GM18868 (cell line): ENCODE measurements around the gene RPGR.

ENCODE experiments used
- ATAC-seq: cut with Tn5 transposase; IDR thresholded peaks from one replicate; pipeline ENCODE4 v1.9.1; 2021; ENCODE audit warnings: mild to moderate bottlenecking, moderate library complexity; ENCODE audit not compliant: unreplicated experiment

The RPGR gene

DNA sequence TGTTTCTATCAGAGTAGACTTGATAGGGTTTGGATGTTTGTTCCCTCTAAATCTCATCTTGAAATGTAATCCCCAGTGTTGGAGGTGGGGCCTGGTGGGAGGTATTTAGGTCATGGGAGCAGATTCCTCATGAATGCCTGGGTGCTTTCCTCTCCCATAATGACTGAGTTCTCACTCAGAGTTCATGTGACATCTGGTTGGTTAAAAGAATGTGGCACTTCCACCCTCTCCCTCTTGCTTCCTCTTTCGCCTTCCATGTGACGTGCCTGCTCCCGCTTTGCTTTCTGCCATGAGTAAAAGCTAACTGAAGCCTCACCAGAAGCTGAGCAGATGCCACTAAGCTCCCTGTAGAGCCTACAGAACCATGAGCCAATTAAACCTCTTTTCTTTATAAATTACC lies 59.3 kb downstream of the RPGR start:
- no peak for ATAC-seq

DNA sequence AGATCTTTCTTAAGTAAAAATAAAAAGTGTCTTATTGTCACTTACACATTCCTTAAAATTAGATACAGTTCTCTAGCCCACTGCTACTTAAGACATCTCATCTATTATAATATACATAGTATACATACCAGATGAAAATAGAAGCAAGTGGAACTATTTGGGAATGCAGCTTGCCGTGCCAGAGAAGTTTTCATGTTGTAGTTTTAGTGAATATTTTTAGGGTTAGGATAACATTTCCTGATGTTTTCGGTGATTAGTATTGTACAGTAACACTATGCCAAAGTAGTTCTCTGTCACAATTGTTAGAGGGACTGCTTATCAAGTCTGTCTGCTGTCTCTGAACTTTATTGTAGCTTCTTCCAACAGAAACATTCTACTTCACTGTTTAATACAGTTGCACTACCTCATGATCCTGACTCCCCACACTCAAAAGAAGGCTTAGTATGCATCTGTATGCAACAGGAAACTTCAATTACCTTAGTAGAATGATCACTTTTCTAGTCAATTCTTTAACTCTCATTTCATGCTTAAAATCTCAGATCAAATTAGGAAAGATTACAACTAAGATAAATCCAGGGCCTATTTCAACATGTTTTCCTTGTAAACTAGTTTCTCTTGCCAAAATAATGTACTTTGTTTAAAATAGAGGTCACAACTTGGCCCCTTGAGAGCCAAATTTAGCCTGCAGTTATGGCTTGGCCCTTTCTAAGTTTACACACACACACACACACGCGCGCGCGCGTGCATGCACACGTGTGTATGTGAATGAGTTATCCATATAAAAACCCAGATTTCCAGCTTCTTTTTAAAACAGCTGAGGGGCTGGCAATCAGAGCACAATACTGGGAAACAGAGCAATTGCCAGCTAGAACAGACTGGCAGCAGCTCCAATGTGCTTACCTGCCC lies 64.3 kb downstream of the RPGR start:
- no peak for ATAC-seq

DNA sequence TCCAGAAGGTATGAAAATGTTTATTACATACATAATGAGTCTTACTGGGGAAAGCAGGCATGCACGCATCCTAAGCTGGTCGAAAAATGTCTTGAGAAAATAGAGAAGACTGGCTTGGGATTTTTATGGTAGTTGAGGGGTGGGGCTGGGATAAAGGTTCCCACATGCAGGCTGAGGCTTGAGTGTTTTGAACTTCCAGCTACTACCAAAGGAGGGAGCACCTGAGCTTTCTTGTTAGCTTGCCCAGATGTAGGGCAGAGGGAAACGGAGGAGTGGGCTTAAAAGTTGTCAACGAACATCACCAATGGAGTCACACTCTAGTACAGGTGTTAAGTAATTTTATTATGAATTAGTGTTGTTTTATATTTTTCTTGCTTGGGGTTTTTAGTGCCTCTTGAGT lies 67.1 kb downstream of the RPGR start:
- no peak for ATAC-seq

DNA sequence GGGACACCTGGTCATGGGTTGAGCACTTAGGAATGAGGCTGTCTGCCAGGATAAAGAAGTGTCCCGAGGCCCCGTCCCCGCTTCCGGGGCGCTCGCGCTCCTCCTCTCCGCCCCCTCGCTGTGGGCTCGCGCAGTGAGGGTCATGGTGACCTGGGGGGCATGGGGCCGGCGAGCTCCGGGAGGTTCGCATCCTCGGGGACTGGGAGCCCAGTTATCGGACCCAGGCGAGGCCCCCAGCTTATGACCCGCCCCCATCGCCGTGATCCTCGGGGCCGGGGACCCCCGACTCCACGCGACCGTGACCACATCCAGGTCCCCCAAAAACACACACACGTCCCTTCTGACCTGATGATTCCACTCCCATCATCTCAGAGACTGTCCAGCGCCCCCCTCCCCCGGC lies 71.3 kb downstream of the RPGR start:
- no peak for ATAC-seq

DNA sequence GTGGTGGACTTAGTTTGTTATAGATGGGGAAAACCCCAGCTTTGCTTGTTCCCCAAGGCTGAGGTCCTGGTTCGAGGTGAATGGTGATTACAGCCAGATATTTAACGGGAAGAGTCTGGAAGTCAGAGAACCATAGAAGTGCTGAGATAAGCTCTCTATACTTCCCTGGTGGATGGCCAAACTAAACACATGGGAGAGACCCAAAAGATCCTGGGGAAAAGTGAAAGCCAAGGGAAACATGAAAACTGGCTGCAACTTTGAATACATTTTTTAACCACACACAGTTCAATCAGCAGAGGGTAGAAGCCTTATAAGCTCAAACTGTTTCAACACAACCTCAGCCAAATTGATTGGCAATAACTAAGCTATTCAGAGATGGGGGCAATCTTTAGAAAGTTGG lies 77.3 kb downstream of the RPGR start:
- no peak for ATAC-seq

DNA sequence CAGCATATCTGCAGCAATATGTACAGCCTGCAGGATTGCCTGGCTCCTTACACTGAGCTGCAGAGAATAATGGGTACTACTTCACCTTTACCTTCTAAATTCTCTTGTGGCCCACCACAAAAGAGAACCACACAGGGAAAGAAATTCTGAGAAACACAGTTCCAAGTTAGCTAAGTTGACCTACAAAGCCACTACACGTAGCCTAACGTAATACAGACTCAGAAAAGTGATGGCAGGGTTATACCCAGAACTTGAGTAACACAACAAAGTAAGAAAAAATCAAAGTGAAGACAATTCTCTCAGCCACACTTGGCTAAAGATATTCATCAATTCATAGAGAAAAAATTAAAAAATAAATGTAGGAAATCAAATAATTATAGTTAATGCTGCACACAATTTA lies 80.3 kb downstream of the RPGR start:
- no peak for ATAC-seq

DNA sequence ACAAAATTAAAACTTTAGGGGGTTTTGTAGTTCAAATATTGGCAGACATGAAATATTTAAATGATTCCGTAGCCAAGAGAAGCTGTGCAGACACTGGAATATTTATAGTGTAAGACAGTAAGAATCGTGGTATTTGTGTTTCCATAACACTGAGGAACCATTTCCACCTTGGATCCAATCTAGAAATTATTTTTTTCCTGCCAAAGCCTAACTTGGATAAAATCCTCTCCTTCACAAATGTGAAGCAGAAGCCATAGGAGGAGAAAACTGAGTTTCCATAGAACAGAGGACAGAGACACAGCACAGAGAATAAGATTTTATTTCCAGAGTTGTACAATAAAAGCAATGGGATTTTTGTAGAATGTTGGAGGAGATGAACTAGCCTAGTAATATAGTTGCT lies 86.8 kb downstream of the RPGR start:
- no peak for ATAC-seq

DNA sequence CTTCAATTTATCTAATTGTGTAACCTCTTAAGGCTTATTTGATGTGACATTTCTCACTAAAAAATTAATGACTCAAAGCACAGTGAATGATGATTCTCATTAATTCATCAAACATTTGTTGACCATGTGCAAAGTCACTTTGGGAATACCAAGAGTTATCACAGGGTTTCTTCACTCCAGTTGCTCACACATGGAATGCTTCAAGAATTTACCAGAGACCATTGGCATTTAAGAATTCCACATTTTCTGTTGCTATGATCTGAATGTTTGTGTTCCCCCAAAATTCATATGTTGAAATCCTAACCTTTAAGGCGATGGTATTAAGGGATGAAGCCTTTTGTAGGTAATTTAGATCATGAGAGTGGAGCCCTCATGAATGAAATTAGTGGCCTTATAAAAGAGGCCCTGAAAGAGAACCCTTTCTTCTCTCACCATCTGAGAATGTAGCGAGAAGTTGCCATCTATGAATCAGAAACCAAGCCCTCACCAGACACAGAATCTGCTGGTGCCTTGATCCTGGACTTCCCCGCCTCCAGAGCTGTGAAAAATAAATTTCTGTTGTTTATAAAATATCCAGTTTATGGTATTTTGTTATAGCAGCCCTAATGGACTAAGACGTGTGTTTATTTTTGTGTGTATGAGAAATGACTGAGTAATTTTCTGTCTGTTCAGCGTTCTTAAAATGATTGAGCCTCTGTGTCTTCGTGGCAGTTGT lies 90.3 kb downstream of the RPGR start:
- ATAC-seq: no peak

DNA sequence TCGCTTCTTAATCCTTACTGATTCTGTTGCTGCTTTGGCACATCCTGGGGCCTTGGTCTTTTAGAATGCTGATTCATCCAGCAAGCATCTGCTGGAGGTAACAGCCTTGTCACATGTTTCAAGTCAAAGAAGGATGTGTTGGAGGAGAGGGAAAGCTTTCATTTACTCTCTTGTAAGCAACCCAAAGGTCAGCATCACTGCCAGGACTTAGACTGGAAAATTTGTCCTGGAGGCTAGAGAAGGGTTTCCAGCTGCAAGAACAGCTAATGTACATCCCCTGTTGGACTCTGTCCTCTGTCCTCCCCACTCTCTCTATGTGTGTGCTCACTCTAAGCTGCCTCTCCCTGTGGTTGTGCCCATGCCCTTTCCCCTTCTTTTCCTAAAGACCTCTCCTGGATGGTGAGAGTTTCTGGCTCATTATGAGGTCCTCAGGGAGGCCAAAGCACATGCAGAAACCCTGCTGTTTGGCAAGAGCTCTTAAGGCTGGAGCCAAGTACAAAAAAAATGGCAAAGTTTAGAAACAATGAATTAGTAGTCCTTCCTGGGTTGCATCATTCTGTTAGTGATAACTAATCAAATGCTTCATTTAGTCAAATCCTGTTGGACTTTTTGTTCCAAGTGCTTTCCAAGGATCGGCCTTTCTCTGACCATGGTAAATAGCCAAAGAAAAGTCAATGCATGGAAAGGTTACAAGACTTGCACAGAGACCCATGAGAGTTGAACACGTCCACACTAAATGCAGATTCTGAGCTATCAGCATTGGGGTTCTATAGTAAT lies 93.2 kb downstream of the RPGR start:
- no peak for ATAC-seq

DNA sequence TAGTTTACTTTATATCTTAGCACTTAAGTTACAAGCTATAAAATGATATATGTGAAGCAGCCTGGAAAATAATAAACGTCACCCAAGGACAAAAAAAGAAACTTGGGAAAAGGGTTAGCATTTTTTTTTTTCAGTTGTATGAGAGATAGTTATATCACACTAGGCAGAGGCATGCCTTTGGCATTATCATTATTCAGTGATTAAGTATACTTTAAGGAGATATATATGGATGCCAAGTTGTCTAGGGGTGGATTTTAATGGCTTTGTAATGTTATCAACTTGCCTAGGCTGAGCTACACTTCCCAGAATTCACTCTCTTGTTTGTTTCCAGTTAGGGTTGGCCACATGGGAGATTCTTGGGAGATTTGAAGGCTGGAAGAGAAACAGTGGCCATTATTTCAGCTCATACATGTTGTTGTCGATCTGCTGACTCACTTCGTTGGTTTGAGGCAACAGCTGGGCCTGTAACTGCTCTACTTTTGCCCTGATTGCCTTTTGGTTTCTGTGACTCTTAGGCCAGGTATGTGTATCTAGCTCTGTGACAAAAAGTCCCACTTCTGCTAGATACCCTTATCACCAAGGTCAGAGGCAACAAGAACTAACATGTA lies 95.1 kb downstream of the RPGR start:
- no peak for ATAC-seq

DNA sequence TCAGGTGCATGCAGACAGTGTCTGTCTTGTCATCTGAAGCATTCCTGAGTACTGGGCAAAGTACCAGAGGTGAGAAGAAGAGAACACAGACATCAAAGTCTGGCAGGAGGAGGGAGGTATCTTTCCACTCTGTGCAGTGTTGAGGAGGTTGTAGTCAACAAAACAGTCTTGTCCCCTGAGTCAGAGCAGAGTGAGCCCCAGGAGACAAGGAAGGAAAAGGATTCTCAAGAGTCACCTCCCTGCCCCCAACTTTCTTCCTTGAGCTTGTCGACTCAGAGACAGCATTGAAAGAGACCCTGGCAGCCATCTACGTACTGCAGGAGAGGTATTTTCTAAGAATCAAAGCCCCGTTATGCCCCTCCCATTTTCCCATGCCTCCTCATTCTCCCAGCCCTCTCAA lies 102.2 kb downstream of the RPGR start:
- no peak for ATAC-seq

DNA sequence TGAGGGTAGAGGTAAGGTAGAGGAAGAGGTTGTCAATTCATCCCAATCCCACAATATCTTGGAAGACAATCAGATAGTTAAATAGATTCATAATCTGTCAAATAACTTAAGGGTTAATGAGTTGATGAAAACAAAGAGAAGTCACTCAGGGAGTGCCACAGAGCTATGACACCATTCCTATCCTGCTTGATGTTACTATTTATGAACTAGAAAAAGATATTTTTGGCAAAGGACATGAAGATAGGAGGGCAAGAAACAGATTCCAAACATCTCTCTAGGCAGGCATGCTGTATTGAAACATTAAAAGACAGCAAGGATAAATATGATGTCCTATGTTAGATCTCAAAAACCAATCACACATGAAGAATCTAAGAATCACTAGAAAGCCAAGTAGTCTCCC lies 103.1 kb downstream of the RPGR start:
- ATAC-seq: no peak

DNA sequence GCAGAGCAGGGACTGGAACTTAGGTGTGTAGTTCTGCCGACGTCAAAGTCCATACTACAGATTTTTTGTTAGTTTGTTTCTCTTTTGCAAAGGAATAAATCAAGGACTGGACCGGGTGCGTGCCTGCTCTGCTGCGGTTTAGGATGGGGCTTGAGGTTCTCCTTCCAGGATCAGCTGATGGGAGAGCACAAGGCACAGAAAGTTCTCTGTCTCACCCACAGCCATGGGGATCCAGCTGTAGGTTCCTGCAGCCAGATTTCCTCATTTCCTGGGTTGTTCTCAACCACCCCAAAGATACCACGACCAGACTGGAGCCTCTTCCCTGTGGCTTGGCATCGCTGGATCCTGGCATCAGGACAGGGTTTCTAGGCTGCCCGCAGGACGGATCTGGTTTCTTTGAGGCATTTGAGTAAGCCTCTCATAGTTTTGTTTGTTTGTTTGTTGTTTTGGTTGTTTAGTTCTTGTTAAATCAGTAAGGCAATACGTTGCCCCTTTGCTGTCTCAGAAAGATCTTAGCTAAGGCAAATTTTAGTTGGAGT lies 105.8 kb downstream of the RPGR start:
- no peak for ATAC-seq

DNA sequence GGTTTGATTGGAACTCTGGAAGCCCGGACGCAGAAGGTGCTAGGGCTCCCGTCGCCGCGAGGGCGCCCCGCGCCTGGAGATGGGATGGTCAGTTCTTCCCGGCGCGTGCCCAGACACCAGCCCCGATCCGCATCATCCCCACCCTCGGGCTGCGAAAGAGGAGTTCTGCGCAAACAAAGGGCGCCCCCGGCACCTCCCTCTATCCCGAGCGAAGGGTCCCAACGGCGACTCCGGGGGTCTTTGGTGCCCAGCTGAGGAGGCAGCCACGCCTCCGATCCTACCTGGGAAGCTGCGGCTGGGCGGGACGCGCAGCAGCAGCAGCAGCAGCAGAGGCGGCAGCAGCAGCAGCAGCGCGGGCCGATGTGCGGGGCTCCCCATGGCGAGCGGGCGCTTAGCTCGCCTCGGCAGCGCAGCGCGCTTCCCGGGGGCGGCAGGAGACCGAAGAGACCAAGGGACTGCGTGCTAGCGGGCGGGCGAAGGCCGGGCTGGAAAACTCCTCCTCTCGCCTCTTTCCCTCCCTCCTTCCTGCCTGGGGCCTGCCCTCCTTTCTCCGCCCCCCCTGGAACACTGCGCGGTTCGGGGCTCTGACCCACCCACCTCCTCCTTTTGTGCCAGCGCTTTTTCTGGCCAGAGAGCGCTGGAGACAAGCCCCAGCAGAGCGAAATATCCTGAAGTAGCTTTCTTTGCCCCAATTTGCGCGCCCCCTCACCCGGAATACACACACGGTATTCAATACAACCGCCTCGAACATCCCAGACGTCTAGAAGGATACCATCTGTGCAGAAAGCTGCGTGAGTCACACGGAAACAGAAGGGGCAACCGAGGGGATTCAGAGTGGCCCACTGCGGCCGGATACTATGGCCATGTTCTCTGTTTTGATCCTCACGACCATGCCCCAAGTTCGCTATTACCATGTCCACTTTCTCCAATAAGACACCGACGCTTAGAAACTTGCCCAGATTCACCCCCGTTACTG lies 106.6 kb downstream of the RPGR start, which contains the start of gene SRPX:
Gene SRPX (minus strand): TSS at position 457 of the 976 bp plus-strand sequence. CDS start 79 bp downstream, at position 378.
- peak; percentile 12 for ATAC-seq

DNA sequence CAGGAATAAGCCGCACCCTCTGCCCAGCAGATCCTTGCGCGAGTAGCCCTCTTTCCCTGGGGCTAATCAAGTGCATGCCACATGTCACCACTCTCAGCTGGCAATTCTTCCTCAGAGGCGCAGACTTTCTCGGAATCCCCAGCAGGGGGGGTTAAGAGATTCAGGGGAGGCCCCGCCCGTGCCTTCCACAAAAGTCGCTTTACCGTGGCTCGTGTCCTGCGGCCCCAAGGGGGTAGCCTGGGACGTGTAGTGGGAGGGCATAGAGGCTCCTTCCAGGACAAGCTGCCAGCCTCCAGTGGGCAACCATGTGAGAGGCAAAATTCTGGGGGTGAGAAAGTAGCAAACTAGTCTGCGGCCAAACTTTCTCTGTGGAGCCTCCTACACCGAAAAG lies 107.3 kb downstream of the RPGR start:
- ATAC-seq: peak; percentile 69
